ENCODE measurements around the gene TPRKB.
"Not testable (repeated sequence)": the region's sequence is repeated elsewhere in the genome, so short reads cannot be mapped to it uniquely, and the experiment has no call there.

TPRKB gene

DNA sequence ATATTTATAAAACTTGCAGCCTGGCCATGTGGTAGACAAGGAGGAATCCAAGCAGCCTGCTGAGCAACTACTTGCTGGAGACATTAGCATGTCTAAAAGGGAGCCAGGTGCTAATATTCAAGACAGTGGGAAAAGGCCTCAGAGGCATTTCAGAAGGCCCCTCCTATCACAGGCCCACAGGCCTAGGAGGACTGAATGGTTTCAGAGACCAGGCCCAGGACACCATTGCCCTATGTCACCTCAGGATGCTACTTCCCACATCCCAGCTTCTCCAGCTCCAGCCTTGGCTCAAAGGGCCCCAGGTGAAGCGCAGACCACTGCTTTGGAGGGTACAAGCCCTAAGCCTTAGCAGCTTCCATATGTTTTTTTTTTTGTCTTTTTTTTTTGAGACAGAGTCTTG is 39.0 kb downstream of the TPRKB start:
- DNase-seq: no peak

DNA sequence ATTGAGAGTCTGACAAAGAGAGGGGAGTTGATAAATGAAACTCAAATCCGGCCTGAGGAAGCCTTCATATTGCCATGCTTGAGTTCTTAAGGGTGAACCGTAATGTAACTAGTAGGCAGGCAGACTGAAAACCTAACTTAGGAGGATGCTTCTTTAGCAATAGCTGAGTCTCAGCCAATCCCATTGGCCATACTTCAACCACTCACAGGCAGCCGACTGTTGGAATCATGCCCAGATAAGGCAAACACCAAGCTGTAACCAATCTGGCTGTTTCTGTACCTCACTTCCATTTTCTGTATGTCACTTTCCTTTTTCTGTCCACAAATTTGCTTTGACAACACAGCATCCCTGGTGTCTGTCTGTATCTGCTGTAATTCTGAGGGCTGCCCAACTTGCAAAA is 39.5 kb downstream of the TPRKB start:
- DNase-seq: no peak

DNA sequence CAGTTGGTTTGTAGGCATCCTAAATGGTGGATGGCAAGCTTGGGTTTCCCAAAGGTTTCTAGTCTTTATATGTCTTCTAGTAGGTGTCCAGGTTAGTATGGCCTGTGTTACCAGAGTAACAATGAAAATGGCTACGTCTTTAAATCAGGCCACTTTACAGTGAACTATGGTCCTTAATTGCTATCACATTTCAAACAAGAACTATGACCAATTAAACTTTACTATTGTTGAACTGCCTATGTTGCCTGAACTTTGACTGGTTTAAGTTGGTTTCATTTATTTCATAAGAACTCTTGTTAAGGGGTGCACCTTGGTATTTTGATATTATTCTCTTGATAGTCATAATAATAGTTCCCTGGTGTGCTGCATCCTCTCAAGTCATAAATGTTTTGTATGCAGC is 40.2 kb downstream of the TPRKB start:
- not testable (repeated sequence) for DNase-seq

DNA sequence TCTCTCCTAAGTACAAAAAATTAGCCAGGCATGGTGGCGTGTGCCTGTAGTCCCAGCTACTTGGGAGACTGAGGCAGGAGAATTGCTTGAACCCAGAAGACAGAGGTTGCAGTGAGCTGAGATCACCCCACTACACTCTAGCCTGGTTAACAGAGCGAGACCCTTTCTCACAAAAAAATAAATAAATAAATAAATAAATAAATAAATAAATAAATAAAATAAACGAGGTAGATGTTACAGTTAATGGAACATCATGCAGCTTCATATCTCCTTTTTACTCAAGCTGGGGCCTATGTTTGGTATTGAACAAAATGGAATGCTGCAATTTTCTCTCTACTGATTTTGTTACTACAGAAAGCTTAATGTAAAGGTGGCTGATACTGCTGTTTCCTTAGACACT is 40.6 kb downstream of the TPRKB start:
- not testable (repeated sequence) for DNase-seq

DNA sequence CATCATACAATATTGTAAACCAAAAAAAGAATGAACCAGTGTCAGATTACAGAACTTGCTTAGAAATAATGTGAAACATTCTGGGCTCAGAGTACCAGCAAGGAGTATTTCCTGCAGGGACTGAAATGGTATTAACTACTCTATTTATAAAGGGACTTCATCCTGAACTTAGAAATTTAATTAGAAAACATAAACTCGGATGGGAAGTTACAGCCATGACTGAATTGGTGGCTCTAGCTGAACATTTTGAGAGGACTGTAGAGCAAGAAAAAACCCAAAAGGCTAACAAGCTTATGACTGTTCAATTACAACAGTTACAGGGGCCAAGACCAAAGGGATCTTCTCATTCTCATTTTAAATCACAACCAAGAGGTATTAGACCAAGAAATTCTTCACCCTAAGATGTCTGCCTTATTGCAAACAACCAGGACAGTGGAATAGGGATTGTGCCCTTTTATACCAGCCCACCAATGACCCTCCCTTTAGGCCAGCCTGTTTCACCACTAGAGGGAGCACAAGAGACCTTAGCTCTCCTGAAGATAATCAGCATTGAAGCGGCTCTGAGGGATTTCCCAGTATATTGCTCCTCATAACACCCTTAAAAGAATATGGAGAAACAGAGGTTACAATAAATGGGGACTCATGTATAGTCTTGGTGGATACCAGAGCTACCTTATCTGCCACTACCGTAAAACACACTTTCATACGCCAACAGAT is 46.6 kb downstream of the TPRKB start:
- peak; percentile 3 for DNase-seq

DNA sequence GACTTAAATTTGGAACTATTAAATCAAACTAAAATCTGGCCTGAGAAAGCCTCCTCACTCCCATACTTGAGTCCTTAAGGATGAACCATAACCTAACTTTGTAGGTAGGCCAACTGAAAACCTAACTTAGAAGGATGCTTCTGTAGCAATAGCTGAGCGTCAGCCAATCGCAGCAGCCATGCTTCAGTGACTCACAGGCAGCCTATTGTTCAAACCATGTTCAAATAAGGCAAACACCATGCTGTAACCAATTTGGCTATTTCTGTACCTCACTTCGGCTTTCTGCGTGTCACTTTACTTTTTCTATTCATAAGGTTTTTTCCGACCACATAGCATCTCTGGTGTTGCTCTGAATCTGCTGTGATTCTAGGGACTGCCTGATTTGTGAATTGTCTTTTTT is 48.7 kb downstream of the TPRKB start:
- DNase-seq: not testable (repeated sequence)

DNA sequence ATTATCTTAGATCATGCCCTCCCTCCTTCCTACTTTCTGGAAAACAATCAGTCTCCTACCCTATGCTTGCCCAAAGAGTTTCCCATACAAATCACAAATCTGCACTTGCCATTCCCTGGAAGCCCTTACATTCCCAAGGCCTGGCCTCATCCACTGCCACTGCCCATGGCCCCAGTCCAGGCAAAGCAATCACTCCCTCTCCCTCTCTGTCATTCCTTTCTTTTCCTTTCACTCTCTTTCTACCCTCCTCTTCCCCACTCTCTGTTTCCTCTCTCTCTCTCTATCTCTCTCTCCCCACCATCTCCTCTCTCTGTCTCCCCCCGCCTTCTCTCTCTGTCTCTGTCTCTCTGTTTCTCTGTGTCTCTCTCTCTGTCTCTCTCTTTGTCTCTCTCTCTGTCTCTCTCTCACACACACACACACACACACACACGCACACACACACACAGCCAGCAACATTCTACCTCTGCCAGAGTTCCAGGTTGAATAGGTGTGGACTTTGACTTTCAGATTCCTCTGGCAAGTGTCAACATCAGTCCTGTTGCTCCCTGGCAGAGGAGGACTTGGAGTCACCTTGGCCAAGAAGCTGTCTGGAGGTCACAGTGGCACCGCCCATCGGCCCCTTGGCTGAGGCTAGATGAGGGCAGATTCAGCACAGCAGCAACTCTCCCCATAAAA is 51.2 kb downstream of the TPRKB start:
- DNase-seq: no peak

DNA sequence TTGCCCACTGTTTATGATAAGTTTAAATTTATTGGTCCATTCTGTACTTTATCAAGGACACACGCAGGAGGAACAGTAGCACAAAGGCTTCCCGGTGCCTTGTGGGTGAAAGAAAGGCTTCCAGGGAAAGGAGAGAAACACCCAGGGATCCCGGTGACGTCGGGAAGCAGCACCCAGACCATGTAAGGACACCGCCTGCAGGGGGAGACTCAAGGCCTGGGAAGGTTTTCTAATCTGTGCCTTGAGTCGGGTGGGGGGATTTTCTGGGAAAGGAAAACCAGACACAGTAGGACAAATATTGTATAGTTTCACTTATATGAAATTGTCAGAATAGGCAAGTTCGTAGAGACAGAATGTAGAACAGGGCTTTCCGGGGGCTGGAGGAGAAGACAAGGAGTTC is 52.2 kb downstream of the TPRKB start:
- DNase-seq: not testable (repeated sequence)

DNA sequence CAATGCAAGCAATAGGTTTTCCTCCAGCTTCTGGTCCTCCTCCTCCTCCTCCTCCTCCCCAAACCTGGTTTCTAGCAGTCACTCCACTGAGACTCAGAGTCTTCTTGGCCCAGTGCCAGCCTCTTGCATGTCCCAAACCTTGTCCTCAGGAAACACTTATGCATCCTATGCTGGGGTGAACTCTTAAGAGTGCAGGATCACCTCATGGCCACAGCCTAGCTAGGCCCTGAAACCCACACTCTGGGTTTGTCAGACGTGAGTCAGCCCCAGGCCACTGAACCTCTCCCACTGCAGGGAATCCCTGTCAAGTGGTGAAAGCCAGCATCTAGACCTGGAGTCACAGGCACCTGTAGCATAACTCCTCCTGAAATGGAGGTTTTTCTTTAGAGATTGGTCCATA is 52.8 kb downstream of the TPRKB start:
- DNase-seq: not testable (repeated sequence)

DNA sequence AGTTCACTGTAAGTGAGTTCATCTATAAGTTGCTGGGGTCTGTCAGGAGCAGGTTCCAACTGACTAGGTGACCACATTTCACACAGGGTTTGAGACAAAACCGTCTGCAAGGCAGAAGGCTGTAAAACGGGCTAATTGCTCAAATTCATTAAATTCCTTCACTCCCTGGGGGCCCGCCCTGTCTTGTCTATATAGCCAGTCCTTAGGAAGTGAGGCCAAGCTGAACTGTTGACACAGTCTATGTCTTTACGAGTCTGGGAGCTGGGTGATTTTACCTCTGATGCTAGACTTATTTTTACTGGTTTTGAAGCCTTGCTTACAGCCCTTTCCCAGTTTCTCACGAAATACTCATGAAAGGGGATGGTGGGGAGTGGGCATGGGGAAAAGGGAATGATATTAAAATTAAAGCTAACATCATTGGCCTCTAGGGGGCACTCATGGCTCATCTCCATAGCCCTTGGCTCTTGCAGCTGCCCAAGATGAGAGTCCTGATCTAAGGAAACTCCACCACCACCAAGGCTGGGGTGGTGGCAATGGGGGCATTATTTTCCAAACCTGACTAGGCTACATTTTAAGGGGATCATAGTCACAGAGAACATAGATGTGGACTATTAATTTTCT is 57.1 kb downstream of the TPRKB start:
- DNase-seq: peak; percentile 29
